SU-DHL-6 (cell line): Measurements from ENCODE around the gene ARHGAP10.
A peak's percentile ranks its signal among the peaks of the same experiment; 100 is the strongest.

Experiments used
- H2AFZ ChIP-seq: fragments of 200-600 bp; sonication (generic); 2 replicates; pipeline ENCODE4 v1.6.1; 2014; ENCODE audit warnings: low read depth, mild to moderate bottlenecking, moderate library complexity, mixed read lengths, antibody characterized with exemption, low read length; ENCODE audit not compliant: severe bottlenecking
- H3F3A ChIP-seq: fragments of 200-600 bp; shearing (Covaris generic); 2 replicates; pipeline ENCODE4 v1.6.0; 2016; ENCODE audit warnings: antibody characterized with exemption, mild to moderate bottlenecking; ENCODE audit not compliant: insufficient read depth
- H3K27ac ChIP-seq: fragments of 200-600 bp; sonication (generic); 2 replicates; pipeline ENCODE4 v1.5.1; 2016; ENCODE audit warnings: low read depth, mild to moderate bottlenecking, low read length, moderate library complexity, mixed read lengths
- H3K27me3 ChIP-seq: fragments of 200-600 bp; sonication (generic), shearing (Covaris generic); 2 replicates; pipeline ENCODE4 v1.6.0; 2014; ENCODE audit warnings: mild to moderate bottlenecking, low read length
- H3K36me3 ChIP-seq: fragments of 200-600 bp; sonication (generic); 2 replicates; pipeline ENCODE4 v1.6.1; 2014; ENCODE audit warnings: mild to moderate bottlenecking, low read length, mixed read lengths
- H3K4me2 ChIP-seq: fragments of 300-600, 200-600 bp; shearing (Covaris generic), sonication (generic); 2 replicates; pipeline ENCODE4 v1.6.0; 2014; ENCODE audit warnings: low read length, low read depth, mild to moderate bottlenecking; ENCODE audit not compliant: poor library complexity, severe bottlenecking
- H3K4me3 ChIP-seq: fragments of 200-600 bp; sonication (generic); 2 replicates; pipeline ENCODE4 v1.5.1; 2014; ENCODE audit warnings: antibody characterized with exemption, low read length, mild to moderate bottlenecking, mixed read lengths; ENCODE audit not compliant: insufficient read depth, poor library complexity, severe bottlenecking
- H3K79me2 ChIP-seq: fragments of 200-600 bp; sonication (generic); 2 replicates; pipeline ENCODE4 v1.6.1; 2014; ENCODE audit warnings: mild to moderate bottlenecking, low read length, moderate library complexity; ENCODE audit not compliant: insufficient read depth
- H3K9ac ChIP-seq: fragments of 200-600 bp; sonication (generic); 2 replicates; pipeline ENCODE4 v1.7.0; 2014; ENCODE audit warnings: mild to moderate bottlenecking, low read length
- H3K9me2 ChIP-seq: fragments of 200-600 bp; sonication (generic); replicated peaks from 2 replicates; pipeline ENCODE4 v1.6.1; 2014; ENCODE audit warnings: low read length; ENCODE audit not compliant: insufficient read depth
- H3K9me3 ChIP-seq: fragments of 200-600 bp; sonication (generic); 2 replicates; pipeline ENCODE4 v1.6.1; 2014; ENCODE audit warnings: low read length, mixed read lengths; ENCODE audit not compliant: insufficient read depth
- H4K20me1 ChIP-seq: fragments of 200-600 bp; sonication (generic); 2 replicates; pipeline ENCODE4 v1.6.1; 2014; ENCODE audit warnings: low read depth, mild to moderate bottlenecking, antibody characterized with exemption, low read length, moderate library complexity, mixed read lengths
- EZH2phosphoT487 ChIP-seq: fragments of 200-600 bp; sonication (generic), shearing (Covaris generic); conservative IDR thresholded peaks from 2 replicates; pipeline ENCODE4 v1.6.1; 2018; ENCODE audit warnings: mild to moderate bottlenecking, antibody characterized with exemption, low read length, moderate library complexity, mixed read lengths
- TF ChIP-seq, protein P1 (sequence below): fragments of 200-600 bp; sonication (generic); IDR thresholded peaks from one replicate; pipeline ENCODE4 v1.5.1; 2017; ENCODE audit warnings: antibody characterized with exemption, mild to moderate bottlenecking, low read length, moderate library complexity; ENCODE audit not compliant: insufficient read depth, poor library complexity, severe bottlenecking

ARHGAP10 gene

DNA sequence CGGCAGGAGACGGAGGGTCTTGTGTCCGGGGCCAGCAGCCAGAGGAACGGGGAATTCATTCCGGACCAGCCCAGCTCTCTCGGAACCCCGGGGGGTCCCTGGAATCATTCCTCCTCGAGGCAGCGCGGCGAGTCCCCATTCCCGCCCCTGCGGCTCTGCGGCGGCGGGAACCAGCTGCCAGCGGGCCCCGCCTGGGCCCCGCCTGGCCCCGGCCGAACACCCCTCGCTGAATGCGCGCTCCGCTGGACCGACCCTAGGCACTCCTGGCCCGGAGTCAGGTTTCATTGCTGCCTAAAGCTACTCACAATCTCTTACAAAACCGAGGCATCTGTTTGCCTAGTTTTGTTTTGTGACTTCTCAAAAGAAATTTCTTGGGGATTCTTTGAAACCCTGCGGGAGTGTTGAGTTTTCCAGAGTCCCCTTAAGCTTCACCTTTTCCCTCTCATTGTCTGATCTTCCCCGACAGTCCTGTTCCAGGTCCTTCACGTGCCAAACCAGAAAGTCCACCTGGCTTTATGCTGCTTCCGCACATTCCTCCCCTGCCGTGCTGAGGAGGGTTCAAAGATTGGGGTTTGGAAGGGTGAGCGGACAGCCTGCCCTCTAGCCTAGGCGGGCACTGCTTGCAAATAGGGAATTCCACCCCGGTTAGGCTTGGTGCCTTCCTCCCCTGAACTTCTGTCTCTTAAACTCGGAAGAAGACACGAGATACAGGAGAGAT is 789 bp downstream of the ARHGAP10 start:
- no peak overlapping the region for H3K27ac ChIP-seq
- H3K9ac ChIP-seq = peak overlapping the region; percentile 63
- H3K36me3 ChIP-seq = no peaks in the 10 kb centered on the region
- peak overlapping the region; percentile 81 for H2AFZ ChIP-seq
- no peaks in the 10 kb centered on the region for H4K20me1 ChIP-seq
- H3K4me2 ChIP-seq = peak overlapping the region; percentile 88
- H3K9me3 ChIP-seq = no peaks in the 10 kb centered on the region
- no peaks in the 10 kb centered on the region for H3K27me3 ChIP-seq
- no peak for TF ChIP-seq EZH2phosphoT487
- TF ChIP-seq, protein P1, sequence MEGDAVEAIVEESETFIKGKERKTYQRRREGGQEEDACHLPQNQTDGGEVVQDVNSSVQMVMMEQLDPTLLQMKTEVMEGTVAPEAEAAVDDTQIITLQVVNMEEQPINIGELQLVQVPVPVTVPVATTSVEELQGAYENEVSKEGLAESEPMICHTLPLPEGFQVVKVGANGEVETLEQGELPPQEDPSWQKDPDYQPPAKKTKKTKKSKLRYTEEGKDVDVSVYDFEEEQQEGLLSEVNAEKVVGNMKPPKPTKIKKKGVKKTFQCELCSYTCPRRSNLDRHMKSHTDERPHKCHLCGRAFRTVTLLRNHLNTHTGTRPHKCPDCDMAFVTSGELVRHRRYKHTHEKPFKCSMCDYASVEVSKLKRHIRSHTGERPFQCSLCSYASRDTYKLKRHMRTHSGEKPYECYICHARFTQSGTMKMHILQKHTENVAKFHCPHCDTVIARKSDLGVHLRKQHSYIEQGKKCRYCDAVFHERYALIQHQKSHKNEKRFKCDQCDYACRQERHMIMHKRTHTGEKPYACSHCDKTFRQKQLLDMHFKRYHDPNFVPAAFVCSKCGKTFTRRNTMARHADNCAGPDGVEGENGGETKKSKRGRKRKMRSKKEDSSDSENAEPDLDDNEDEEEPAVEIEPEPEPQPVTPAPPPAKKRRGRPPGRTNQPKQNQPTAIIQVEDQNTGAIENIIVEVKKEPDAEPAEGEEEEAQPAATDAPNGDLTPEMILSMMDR = no peak
- H3K79me2 ChIP-seq = no peaks in the 10 kb centered on the region
- H3K9me2 ChIP-seq = no peaks in the 10 kb centered on the region
- peak overlapping the region; percentile 56 for H3K4me3 ChIP-seq
- no peaks in the 10 kb centered on the region for H3F3A ChIP-seq

DNA sequence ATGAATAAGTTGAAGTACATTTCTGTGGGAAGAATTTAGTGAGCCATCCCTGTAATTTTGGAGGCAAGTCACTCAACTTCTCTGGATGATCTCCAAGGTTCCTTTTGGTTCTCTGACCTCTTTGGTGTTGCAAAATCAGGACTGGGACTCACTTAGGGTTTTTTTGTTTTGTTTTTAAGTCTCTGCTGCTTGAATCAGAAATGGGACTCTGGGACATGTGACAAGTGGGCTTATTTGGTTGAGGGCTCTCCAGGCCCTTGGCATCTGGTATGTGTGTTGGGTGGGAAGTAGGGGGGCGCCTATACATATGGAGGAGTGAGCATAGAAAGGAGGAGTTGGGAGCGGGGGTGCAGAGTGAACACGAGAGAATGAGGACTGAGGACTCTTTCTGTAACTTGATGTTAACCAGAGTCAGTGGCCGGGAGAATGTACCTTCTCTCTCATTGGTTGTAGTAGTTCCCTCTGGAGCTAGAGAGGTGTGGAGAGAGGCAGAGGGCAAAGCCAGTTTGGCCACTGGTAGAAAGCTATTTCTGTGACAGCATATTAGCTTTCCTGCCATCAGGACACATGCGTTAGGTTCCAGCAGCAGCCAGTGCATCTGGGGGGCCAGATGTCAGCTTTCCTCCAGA is 1.9 kb downstream of the ARHGAP10 start:
- H2AFZ ChIP-seq = no peak overlapping the region
- no peaks in the 10 kb centered on the region for H4K20me1 ChIP-seq
- H3K9ac ChIP-seq = no peak overlapping the region
- no peak for TF ChIP-seq EZH2phosphoT487
- TF ChIP-seq, protein P1 = no peak
- no peaks in the 10 kb centered on the region for H3K9me3 ChIP-seq
- H3K27ac ChIP-seq = no peak overlapping the region
- no peaks in the 10 kb centered on the region for H3K79me2 ChIP-seq
- H3K4me2 ChIP-seq = no peak overlapping the region
- no peak overlapping the region for H3K4me3 ChIP-seq
- no peaks in the 10 kb centered on the region for H3K36me3 ChIP-seq
- no peaks in the 10 kb centered on the region for H3K9me2 ChIP-seq
- H3F3A ChIP-seq = no peaks in the 10 kb centered on the region
- no peaks in the 10 kb centered on the region for H3K27me3 ChIP-seq

DNA sequence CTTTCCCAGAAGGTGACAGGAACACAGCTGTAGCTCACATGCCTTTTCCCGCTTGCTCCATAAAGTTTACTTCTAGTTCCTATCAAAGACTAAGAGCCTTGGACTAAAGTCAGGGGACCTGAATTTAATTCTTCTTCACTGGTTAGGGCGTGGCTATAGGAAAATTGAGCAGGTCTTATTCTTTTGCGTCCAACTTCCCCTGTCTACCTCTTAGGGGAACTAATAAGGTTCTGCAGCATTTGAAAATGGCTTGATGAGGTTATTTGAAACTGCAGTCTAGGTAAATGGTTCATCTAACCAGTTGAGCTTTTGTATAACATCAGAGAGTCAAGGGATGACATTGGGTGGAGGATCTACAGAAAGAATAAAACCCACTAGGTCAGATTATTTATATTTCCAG is 2.6 kb downstream of the ARHGAP10 start:
- H3K4me3 ChIP-seq = no peak overlapping the region
- H3K79me2 ChIP-seq = no peaks in the 10 kb centered on the region
- H3K9ac ChIP-seq = no peak overlapping the region
- no peaks in the 10 kb centered on the region for H3K27me3 ChIP-seq
- no peak overlapping the region for H3K4me2 ChIP-seq
- TF ChIP-seq EZH2phosphoT487 = no peak
- TF ChIP-seq, protein P1 = no peak
- H3K27ac ChIP-seq = no peak overlapping the region
- no peaks in the 10 kb centered on the region for H3F3A ChIP-seq
- no peaks in the 10 kb centered on the region for H4K20me1 ChIP-seq
- H3K9me3 ChIP-seq = no peaks in the 10 kb centered on the region
- H2AFZ ChIP-seq = no peak overlapping the region
- H3K36me3 ChIP-seq = no peaks in the 10 kb centered on the region
- no peaks in the 10 kb centered on the region for H3K9me2 ChIP-seq
